ENCODE measurements around the gene PRRT4.
A peak's percentile ranks its signal among the peaks of the same experiment; 100 is the strongest.

Gene PRRT4

DNA sequence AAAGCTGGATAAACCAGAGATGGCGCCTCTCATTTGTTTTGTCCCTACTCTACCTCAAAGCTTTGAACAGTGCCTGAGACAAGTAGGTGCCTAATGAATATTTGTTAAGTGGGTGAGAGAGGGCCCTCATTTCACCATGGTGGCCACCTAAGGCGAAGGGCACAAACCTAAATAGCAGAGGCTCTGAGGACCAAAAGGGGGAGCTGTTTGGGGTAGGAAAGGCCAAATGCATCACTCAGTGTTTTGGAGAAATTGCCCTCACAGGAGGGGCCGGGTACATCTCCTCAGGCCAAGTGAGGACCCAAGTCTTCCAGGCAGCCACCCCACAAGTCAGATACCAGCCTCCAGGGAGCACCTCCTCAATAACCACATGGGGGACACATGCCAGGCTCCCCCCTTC is 34.3 kb upstream of the PRRT4 start:
- no peak for DNase-seq (ENCODE audit: low read depth)

GRCh38 chr7:128394904-128395496 is 33.5 kb upstream of the PRRT4 start:
- no peak for DNase-seq (ENCODE audit: low read depth)

DNA sequence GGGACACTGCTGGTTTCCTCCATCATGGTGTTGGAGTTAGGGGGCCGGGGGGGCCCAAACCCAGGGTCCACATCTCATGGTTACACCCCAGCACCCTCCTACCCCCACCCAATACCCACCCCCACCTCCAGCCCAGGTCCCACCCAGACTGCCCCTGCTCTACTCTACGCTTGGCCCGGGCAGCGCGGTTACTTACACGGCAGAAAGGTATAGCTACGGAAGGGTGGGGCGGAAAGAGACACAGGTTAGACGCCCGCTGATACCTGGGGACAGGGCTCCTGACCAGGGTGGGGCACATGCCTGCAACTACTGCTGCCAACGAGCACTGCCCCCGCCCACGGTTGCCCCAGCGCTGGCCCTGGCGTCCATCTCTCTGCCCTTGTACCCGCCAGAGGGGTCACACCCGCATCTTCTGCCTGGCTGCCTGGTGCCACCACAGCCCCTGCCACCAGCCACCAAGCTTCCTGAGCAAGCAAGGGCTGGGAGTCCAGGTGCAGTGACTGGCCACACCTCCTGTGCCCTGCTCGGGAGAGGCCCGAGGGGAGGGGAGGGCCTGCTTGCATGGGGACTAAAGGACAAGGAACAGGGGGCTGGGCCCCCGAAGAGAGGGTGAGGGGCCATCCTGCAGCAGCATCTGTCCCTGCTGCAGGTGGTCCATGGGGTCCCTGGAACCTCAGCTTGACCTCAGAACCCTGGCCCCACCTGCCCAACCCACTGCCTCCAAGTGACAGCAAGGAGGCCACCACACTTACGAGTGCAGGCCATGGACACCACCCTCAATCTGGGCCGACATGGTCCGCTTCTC is 32.2 kb upstream of the PRRT4 start:
- no peak for DNase-seq (ENCODE audit: low read depth)

DNA sequence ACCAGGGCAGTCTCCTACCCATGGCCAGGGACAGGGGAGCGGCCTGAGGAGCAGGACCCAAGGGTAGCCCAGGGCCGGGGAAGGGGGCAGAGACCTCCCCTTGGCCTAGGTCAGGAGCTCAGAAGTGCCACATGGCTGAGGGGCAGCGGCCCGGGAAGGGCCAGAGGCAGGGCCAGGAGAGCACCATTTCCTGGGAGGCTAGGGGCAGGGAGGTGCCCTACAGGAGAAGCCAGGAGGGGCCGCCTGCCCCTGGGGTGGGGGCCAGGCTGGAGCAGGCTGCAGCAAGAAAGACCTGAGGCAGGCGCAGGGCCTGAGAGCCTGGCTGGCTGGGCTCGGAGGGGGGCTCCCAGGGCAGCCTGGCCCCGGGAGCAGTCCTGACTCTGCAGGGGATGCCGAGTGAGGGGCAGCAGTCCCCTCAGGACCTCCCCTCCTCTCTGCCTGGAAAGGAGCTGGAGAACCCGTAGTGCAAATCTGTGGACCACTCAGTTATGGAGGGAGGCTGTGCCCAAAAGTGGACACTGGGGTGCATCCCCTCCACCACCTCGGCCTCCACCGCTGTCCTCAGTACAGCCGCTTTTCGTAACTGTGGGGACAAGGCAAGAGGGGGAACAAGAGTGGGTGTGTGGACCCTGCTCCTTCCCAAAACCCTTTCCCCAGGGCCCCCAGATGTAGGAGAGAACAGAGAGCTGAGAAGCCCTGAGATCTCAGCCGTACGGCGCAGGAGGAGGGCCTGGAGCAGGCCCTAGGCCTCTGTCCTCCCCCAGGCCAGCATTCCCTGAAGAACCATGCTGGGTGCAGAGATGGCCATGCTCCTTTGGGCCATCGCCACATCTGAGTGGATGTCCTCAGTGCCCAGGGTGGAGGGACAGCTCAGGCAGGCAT is 31.2 kb upstream of the PRRT4 start:
- no peak for DNase-seq (ENCODE audit: low read depth)

GRCh38 chr7:128391805-128392204 is 30.3 kb upstream of the PRRT4 start:
- no peak for DNase-seq (ENCODE audit: low read depth)

- no peak for DNase-seq (ENCODE audit: low read depth)
Observed at GRCh38 chr7:128390871-128391565, 29.5 kb upstream of the PRRT4 start.

DNA sequence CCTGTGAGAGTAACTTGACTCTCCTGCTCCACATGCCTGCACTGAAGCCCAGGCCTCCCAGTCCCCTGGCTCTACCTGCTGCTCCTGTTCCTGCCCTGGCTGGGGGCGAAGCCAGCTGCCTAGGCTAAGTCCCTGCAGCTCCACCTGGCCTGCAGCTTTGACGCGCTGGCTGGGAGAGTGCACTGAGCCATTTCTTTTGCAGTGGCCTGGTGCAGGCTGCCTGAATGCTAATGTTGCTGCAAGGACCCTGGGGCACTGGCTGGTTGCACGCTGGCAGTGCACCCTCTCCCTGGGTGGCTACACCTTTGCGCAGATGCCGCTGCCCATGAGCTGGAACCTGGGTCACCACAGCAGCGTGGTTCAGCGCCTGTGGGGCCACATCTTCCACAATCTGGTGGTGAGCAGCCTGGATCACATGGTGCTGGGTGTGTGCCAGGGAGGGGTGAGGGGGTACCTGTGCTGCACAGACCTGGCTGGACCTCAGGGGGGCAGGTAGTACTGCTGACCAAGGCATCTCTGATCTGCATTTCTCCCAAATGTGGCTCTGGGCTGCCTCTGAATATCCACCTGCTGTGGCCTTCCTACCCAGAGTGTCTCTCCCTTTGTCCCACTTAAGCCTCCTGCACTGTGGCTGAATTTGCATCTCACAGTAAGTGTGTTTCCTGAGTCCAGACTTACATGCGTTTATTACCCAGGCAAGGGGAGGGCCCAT is 28.3 kb upstream of the PRRT4 start:
- no peak for DNase-seq (ENCODE audit: low read depth)

DNA sequence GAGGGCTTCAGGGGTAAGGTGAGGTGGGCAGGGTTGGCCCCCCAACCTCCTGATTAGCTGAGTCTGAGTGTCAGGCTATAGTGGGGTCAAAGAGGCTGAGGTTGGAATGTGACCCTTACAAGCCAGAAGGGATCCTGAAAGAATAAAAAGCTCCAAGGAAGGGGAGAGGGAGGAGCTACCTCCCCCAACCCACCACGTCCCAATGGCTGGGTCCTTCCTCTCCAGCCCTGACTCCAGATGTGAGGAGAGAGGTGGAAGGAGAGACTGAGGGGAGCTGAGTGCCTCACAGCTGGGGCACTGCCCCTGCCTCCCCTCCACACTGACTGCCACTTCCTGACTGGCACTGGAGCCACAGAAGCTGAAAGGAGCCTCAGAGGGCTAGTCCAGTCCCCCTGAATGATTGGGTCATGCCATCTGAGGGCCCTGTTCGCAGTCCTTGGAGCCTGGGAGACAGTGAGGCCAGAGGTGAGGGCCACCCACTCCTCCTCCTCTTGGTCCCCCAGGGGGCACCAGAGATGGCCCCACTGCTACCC is 27.7 kb upstream of the PRRT4 start:
- DNase-seq (ENCODE audit: low read depth): no peak

DNA sequence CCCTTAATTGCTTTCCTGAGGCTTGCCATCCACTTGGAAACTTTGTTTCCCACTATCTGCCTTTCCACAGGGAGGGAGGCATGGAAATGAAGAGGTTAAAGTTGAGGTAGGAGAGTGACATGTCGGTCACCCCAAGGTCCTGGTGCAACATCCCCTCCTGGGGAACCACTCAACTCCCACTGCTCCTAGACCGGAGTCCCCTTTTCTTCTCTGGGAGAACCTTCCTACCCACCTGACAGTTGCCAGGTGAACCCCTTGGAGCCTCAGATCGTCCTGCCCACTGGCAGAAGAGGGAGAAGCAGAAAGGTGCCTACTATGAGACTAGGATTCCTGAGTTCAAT is 26.6 kb upstream of the PRRT4 start:
- no peak for DNase-seq (ENCODE audit: low read depth)

DNA sequence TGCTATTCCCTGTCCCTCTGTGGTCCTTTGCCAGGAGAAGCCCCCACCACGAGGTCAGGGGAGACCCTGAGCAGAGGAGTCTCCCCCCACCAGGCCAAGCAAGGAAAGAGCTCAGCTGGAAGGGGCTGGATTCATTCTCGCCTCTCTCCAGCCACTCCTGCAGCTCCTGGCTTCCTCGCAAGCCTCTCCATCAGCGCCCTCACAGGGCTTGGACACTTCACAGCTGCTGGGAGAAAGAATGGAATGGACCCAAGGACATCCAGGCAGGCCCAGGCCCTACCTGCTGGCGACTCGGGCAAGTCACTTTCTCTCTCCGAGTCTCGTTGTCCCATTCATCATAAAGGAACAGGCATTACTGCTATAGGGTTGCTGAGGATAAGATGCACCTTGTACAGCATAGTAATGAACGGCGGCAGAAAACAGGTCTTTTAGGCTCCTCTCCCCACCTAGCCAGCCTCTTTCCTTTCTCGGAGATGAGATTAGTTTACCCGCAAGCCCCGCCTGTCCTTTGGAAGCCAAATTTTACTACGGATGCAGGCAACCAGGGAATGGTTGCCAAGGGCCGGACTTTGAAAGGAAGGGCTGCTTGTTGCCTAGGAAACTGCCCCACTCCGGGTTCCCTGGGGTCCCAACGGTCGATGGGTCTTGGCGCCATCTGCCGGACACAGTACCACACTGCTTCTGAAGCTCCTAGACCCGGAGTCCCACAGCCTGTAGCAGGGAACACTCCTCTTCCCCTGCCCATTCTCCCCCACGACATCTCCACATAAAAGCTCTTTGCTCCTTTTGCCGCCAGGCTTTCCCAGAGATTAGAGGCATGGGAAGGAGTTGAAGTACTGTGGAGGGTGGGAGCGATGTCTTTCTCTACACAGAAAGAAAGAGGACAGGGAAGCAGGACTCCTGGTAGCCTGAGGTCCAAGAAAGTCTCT is 26.0 kb upstream of the PRRT4 start:
- DNase-seq (ENCODE audit: low read depth): peak; percentile 79

DNA sequence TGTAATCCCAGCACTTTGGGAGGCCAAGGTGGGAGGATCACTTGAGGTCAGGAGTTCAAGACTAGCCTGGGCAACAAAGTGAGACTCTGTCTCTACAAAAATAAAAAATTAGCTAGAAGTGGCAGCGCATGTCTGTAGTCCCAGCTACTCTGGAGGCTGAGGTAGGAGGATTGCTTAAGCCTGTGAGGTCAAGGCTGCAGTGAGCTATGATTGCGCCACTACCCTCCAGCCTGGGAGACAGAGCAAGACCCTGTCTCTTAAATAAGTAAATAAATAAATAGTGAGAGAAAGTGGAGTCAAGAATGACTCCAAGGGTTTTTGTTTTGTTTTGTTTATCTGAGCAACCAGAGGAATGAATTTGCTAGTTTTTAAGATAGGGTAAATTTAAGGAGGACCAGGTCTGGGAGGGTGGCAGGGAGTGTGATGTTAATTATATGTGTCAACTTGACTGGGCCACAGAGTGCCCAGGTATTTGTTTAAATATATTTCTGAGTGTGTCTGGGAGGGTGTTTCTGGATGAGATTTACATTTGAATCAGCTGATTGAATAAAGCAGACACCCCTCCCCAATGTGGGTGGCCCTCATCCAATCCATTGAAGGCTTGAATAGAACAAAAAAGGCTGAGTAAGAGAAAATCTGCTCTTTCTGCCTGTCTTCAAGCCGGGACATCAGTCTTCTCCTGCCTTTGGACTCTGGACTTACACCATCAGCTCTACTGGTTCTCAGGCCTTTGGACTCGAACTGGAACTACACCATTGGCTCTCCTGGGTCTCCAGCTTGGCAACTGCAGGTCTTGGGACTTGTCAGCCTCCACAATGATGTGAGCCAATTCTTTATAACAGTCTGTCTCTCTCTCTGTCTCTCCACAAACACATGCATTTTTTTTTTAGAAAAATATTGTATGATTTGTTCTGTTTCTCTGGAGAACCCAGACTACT is 24.8 kb upstream of the PRRT4 start:
- no peak for DNase-seq (ENCODE audit: low read depth)

- DNase-seq (ENCODE audit: low read depth): no peak
Observed at GRCh38 chr7:128384726-128385125, 23.2 kb upstream of the PRRT4 start.

DNA sequence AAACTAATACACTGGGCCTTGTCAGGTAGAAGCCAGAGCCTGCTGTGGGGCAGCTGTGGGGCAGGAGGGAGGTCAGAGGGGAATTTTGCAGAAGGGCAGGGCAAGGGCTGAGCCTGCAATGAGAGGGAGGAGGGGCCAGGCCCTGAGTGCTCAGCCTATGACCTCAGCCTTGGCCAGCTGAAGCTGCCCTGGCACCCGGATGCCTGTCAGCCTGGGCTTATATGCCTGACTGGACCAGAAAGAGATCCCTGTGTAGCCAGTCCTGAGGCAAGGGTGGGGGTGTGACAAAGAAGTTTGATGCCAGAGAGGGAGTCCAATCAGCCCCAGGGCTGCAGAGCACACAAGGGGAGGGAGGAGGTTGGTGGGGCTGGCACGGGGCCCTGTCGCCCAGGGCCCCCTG is 22.3 kb upstream of the PRRT4 start:
- DNase-seq (ENCODE audit: low read depth): no peak

DNA sequence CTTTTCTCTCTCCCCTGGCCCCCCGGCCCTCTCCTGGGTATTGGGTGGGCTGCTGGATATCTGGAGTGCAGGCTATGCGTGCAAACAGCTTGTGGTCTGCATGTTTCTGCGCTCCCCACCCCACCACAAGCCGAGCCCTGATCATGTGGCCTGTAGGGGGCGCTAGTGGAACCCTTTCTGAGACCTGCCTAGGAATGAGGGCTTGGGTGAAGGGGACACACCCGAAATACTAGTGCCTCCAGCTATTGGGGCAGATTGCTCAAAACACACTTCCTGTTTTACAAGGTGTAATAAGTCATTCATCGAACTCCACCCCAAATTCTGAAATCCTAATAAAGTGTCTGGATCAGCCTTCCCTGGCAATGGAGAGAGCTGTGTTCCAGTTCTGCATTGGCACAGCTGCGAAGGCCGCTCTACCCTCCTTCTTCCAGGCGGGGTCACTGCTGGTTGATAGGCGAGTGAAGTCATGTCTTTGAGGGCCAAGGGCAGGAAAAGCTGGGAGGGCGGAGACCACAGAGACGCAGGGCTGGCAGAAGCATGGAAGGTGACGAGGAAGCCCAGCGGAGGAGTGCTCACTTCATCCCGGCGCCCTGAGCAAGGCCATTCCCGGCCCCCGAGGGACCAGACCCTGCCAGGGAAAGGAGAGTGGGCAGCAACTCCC is 19.8 kb upstream of the PRRT4 start:
- no peak for DNase-seq (ENCODE audit: low read depth)

GRCh38 chr7:128380483-128381106 is 19.1 kb upstream of the PRRT4 start:
- DNase-seq (ENCODE audit: low read depth): no peak

DNA sequence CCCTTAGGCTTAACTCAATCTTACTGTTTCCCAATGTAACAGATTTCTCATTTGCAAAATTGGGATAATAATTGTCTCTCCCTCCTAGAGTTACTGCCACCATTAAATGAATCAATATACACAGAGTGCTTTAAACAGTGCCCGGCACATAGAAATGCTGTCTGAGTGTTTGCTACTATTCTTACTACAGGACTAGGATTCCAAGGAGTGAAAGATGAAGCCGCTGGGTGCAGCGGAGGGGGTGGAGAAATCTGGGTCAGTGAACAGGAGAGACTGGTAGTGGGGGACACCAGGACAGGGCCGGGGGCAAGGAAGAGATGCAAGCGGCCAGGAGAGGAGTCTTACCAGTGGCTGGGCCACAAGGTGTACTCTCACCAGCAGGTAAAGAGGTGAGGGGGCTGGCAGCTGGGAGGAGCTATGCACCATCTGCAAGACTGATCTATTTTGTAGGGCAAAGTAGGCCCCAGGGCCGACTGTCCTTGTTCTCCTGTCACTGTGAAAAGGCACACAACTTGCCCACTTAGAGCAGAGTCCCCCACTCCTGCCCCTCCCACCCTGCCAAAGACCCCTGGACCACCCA is 18.5 kb upstream of the PRRT4 start:
- DNase-seq (ENCODE audit: low read depth): no peak

- no peak for DNase-seq (ENCODE audit: low read depth)
Observed at GRCh38 chr7:128378637-128379036, 17.1 kb upstream of the PRRT4 start.

DNA sequence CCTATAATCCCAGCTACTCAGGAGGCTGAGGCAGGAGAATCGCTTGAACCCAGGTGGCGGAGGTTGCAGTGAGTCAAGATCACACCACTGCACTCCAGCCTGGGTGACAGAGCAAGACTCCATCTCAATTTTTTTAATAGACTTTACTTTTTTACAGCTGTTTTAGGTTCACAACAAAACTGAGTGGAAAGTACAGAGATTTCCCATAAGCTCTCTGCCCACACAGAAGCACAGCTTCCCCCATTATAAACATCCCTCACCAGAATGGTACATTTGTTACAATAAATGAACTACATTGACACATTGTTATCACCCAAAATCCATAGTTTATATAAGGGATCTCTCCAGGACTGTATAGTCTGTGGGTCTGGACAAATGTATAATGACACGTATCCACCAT is 14.6 kb upstream of the PRRT4 start:
- no peak for DNase-seq (ENCODE audit: low read depth)

Data from fibroblast of gingiva (primary cell).